ENCODE data around the gene ARMC8. TPM values are rescaled to one million over a fixed set of nuclear protein-coding genes. Genes with fewer than 3 reads are reported as not detected.
A peak's percentile ranks its signal among the peaks of the same experiment; 100 is the strongest.

The ARMC8 gene
- polyA plus RNA-seq, 1 donor from 2014 or later, result 42.6 TPM

DNA sequence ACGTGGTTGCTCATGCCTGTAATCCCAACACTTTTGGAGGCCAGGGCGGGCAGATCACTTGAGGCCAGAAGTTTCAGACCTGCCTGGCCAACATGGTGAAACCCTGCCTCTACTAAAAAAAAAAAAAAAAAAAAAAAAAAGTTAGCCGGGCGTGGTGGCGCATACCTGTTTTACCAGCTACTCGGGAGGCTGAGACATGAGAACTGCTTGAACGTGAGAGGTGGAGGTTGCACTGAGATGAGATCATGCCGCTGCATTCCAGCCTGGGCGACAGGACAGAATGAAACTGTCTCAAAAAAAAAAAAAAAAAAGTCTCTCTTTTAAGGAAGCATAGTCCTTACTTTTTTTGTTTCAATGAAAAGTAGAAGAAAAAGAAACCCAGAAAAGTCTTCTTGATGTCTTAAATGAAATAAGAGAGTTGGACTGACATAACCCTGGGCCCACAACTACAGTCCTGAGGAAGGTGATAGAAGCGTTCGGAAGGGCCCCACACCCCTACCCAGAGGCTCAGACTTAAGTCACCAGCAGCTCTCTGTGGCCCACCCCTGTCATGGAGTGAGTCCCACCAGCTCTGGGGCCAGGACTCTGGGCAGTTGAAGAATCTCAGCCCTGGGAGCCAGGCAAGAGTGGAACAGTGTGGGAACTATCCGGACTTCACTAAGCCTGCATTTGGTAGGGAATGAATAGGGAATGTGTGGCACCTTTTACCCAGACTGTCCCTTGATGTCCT, 139.9 kb downstream of the ARMC8 start:
- Mint-ChIP-seq H3K4me3 (no peak overlapping the region), H3K27me3 (peaks cover 7% of the 10 kb centered on the region), H3K27ac (no peak overlapping the region), H3K36me3 (peaks cover 2% of the 10 kb centered on the region), H3K4me1 (peaks cover 7 to 14% (median 11%) of the 10 kb centered on the region in 3 donors), H3K9me3 (peaks cover 0 to 2% (median 0%) of the 10 kb centered on the region in 3 donors)

DNA sequence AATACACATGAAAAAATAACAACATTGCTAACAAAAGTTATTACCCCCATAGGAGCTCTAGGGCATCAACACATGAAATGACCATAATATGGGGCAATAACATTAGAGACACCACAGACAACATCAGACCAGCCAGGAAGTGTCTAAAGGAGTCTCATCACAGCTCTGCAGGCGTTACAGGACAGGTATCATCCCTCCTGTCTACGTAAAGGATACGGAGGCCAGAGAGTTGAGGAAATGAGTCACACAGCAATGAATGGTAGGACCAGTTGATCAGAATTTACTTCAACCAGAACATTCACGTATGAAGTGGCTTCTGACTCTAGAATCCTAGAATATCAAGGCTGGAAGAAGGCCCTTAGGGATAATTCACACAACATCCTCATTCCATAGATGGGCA, 140.7 kb downstream of the ARMC8 start:
- H3K27me3 Mint-ChIP-seq, result peaks cover 7% of the 10 kb centered on the region
- H3K4me1 Mint-ChIP-seq, result peaks cover 7 to 19% (median 14%) of the 10 kb centered on the region in 3 donors
- no peak overlapping the region for H3K27ac Mint-ChIP-seq
- peaks cover 0 to 2% (median 0%) of the 10 kb centered on the region in 3 donors for H3K9me3 Mint-ChIP-seq
- peak overlapping the region in 2 of 4 donors; percentile 31 to 47 for H3K4me3 Mint-ChIP-seq
- peaks cover 2% of the 10 kb centered on the region for H3K36me3 Mint-ChIP-seq

DNA sequence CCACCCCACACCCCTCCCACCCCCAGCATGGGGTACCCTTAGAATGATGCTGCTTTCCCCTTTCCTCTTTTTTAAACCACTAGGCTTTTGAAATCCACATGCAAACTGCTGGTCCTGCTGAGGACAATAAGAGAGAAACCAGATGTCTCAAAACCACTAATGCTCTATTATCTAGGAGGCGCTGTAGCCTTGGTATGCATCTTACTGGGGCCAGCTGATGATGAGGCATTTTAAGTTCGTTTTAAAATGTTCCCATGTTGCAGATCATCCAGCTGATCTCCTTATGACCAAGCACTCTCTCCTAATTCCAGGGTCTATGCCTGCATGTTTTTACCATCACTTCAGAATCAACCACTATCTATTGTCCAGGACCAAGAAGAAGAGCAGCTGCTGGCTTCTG, 141.2 kb downstream of the ARMC8 start:
- peaks cover 6% of the 10 kb centered on the region for H3K27me3 Mint-ChIP-seq
- H3K27ac Mint-ChIP-seq, result no peak overlapping the region
- H3K36me3 Mint-ChIP-seq, result peaks cover 2% of the 10 kb centered on the region
- peaks cover 7 to 19% (median 14%) of the 10 kb centered on the region in 3 donors for H3K4me1 Mint-ChIP-seq
- H3K4me3 Mint-ChIP-seq, result peak overlapping the region in 3 of 4 donors; percentile 19 to 81 (median 49)
- peaks cover 0 to 2% (median 0%) of the 10 kb centered on the region in 3 donors for H3K9me3 Mint-ChIP-seq

DNA sequence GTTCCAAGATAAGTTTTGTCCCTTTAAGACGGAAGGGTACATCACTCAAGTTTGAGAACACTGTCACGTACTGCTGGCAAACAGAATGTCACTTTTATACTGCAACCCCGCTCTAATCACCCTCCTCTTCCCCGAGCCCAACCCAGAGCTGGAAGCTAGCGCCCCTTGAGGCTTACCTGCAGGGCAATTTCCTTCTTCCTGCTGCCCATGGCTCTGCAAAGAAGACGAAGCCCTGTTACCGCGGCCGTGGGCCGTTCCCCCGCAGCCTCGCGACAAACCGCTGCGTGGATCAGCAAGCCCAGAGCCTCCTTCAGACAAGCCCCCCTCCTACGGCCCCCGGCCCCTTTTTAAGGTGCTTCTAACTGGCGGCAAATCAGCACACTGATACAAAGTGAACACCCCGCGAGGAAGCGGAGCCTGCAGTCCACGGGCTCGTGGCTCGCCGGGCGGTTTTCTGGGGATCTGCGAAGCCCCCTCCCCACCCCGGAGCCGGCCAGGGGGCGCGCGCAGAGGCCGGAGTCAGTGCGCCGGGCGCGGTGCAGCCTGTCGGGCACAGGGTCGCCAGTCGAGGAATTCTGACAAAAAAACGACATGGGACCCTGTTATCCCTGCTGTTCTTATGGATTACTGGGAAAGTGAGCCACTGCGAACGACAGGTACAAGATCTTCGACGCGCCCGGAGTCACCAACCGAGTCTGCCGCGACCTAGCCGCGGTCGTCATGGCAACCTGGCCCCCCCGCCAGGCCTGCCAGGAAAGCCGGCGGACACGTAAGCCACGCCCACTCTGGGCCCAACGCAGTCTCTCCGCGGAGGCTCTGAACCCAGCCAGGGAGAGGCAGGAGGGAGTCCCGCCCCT, 142.3 kb downstream of the ARMC8 start, which contains the start of gene NME9:
TSS of gene NME9 (minus strand) at position 725 of the 857 bp plus-strand sequence. CDS start at position 209, 516 bp downstream.
- Mint-ChIP-seq H3K4me1 (peaks cover 6 to 19% (median 14%) of the 10 kb centered on the region in 3 donors), H3K27me3 (peaks cover 6% of the 10 kb centered on the region), H3K27ac (peak within 1 kb of the TSS; percentile 76 to 91 (median 89)), H3K4me3 (peak within 1 kb of the TSS; percentile 81 to 98 (median 92)), H3K36me3 (no peaks in the 10 kb centered on the region), H3K9me3 (peaks cover 0 to 2% (median 0%) of the 10 kb centered on the region in 3 donors)

DNA sequence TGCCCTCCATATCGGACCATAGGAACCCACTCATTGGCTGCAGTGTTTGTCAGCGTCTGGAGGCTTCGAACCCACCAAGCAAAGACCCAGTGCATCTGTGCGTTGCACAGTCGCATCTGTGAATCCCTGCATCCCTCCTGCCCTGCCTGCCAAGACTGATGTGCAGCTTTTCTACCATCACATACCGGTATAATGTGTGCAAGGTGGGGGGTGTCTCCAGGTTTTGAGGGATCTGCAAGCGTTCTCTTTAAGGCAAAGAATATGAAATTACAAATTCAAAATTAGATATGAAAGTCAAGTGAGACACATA, 142.8 kb downstream of the ARMC8 start:
- no peaks in the 10 kb centered on the region for H3K36me3 Mint-ChIP-seq
- H3K27me3 Mint-ChIP-seq, result peaks cover 6% of the 10 kb centered on the region
- peak overlapping the region; percentile 81 to 98 (median 92) for H3K4me3 Mint-ChIP-seq
- peaks cover 0 to 2% (median 0%) of the 10 kb centered on the region in 3 donors for H3K9me3 Mint-ChIP-seq
- H3K4me1 Mint-ChIP-seq, result peaks cover 6 to 19% (median 14%) of the 10 kb centered on the region in 3 donors
- peak overlapping the region; percentile 76 to 91 (median 89) for H3K27ac Mint-ChIP-seq

DNA sequence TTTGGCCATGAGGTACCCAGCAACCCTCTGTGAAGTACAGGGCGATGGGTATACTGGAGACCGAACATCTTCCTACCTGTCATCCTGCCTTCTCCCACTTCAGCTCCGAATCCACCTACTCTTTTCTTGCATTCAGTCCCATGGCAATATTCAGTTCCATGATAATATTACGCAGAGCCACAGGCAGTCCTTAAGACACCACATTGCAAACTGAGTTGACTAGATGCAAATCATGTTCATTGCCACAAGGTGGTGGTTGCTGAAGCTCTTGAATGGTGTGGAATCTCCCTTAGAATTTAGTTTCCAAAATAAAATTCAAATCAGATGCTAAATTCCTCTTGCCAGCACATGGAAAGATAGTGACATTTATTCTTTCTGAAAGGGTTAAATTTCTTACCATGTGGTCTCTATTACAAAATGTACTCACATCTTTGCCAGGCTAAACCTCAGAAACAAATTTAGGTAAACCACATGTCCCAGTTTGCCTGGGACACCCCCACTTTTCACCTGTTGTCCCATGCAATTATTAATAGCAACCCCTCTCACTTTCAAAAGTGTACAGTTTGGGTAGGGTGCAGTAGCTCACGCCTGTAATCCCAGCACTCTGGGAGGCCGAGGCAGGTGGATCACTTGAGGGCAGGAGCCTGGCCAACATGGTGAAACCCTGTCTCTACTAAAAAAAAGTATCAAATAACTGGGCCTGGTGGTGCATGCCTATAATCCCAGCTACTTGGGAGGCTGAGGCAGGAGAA, 144.2 kb downstream of the ARMC8 start:
- Mint-ChIP-seq H3K36me3 (no peaks in the 10 kb centered on the region), H3K4me3 (peak overlapping the region in 1 of 4 donors; percentile 30), H3K9me3 (peaks cover 0 to 2% (median 0%) of the 10 kb centered on the region in 3 donors), H3K27ac (no peak overlapping the region), H3K27me3 (peaks cover 11% of the 10 kb centered on the region), H3K4me1 (peaks cover 6 to 19% (median 14%) of the 10 kb centered on the region in 3 donors)

DNA sequence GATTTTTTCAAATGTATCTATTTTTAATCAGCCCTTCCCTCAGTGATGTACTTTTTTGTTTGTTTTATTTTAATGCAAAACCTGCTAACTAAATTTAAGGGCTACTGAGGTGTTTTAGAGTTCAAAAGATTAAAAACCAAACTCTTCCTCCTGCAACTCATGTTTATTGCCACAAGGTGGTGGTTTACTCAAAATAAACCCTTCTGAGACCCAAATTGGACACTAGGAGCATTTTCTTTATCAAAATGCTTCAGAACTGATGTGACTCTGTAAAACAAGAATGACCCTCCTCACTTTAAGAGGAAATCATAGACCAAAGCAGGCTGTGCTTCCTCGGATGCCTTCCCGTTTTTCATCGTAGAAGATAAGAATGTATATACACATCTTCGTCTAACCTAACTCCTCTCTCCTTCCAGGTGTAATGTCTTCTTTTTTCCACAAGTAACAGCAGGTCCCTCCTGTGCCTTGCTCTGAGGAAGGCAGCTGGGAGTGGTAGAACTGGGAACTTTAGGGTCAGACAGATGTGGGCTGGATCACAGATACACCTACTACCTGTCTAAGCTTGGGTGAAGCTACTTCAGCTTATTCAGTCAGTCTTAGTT, 145.5 kb downstream of the ARMC8 start:
- peak overlapping the region in 1 of 3 donors; percentile 36 for H3K27ac Mint-ChIP-seq
- peaks cover 0 to 2% (median 0%) of the 10 kb centered on the region in 3 donors for H3K9me3 Mint-ChIP-seq
- peak overlapping the region in 2 of 4 donors; percentile 17 to 82 for H3K4me3 Mint-ChIP-seq
- H3K36me3 Mint-ChIP-seq, result no peaks in the 10 kb centered on the region
- peaks cover 6 to 19% (median 14%) of the 10 kb centered on the region in 3 donors for H3K4me1 Mint-ChIP-seq
- H3K27me3 Mint-ChIP-seq, result peaks cover 14% of the 10 kb centered on the region

DNA sequence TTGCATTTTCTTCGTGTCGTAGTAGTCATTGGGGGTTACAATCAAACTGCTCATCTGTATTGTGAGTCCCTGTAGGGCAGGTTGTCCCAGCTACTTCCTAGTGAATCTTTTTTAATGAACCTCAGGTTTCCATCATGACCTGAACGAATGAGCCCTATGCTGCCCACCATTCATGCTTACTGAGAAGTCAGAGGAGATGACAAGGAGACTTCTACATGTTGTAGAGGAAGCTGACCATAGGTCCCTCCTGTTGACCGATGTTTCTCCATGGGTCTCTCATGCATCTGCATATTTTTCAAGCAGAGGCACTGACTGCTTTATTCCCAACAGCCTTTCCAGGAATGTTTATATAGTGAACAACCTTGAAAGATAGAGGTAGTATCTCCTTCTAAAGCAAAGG, 147.5 kb downstream of the ARMC8 start:
- Mint-ChIP-seq H3K4me1 (peaks cover 2 to 10% (median 6%) of the 10 kb centered on the region in 3 donors), H3K27ac (no peak overlapping the region), H3K9me3 (peaks cover 0 to 1% (median 0%) of the 10 kb centered on the region in 3 donors)

DNA sequence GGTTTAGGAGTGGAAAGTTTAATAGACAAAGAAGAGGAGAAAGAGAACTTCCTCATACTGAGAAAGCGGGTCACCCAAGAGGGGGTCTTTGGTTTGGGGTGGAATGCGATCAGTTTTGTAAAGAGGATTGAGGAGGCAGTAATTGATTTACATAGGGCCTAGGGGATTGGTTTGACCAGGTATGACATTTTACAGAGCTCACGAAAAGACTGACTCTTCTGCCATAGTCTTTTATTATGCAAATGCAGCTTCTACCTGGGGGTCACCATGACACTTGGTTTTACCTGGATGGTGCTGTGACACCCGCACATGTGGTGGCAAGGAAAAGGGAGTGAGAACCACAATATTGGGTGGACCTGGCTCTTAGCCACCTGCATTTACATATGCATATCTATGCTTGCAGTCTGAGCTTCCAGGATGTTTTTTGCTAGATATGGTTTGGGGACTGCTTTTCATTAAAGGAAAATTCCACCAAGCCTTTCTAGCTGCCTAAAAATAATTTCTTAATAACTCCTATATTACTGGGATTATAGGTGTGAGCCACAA, 149.4 kb downstream of the ARMC8 start:
- peaks cover 1% of the 10 kb centered on the region for H3K36me3 Mint-ChIP-seq
- H3K4me1 Mint-ChIP-seq, result peaks cover 0 to 5% (median 3%) of the 10 kb centered on the region in 3 donors
- no peak overlapping the region for H3K4me3 Mint-ChIP-seq
- H3K9me3 Mint-ChIP-seq, result peaks cover 0 to 1% (median 0%) of the 10 kb centered on the region in 3 donors
- peaks cover 14% of the 10 kb centered on the region for H3K27me3 Mint-ChIP-seq
- no peak overlapping the region for H3K27ac Mint-ChIP-seq

More for the DNA sequence above, 147.5 kb downstream of the ARMC8 start:
- H3K4me3 Mint-ChIP-seq, result no peak overlapping the region
- H3K27me3 Mint-ChIP-seq, result peaks cover 14% of the 10 kb centered on the region
- peaks cover 1% of the 10 kb centered on the region for H3K36me3 Mint-ChIP-seq

DNA sequence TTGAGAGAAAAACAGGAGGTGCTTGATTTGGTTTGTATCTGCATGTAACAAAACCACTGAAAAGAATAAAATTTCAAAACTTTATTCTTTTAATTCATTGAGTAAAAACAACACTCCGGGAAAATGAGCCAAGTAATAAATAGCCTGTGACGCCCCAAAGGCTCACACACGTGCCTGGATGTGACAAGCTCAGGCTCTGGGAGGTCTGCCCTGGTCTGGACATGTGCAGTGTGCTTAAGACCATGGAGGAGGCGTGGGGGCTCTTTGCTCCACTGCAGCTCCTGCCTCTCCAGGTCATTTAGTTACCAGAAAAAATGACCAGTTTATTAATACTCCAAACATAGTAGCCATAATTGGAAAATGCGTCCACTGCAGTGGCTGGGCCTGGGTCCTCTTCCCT, 151.1 kb downstream of the ARMC8 start:
- Mint-ChIP-seq H3K4me1 (no peaks in the 10 kb centered on the region), H3K9me3 (peaks cover 0 to 6% (median 3%) of the 10 kb centered on the region in 3 donors), H3K36me3 (peaks cover 1% of the 10 kb centered on the region), H3K27me3 (peaks cover 23% of the 10 kb centered on the region), H3K27ac (no peak overlapping the region), H3K4me3 (no peak overlapping the region)

DNA sequence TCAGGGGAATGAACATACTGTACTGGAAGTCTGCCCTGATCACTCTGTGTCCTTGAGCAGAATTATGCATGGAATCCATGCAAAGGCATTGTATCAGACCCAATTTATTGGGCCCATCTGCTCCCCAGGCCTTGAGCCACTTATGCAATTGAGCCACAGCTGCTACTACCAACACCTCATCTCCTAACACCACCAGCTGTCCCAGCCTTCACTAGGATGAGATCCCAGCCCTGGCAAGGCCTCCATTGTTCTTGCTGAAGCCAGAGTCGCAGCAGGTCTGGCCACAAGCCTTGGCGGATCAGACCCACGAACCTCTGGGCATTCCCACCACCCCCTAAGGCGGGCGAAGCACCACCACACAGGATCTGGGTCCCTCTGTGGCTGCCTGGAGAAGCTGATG, 151.7 kb downstream of the ARMC8 start:
- Mint-ChIP-seq H3K4me3 (peak overlapping the region in 1 of 4 donors; percentile 16), H3K4me1 (no peaks in the 10 kb centered on the region), H3K27me3 (peaks cover 23% of the 10 kb centered on the region), H3K9me3 (peaks cover 0 to 6% (median 3%) of the 10 kb centered on the region in 3 donors), H3K27ac (no peak overlapping the region), H3K36me3 (peaks cover 1% of the 10 kb centered on the region)

DNA sequence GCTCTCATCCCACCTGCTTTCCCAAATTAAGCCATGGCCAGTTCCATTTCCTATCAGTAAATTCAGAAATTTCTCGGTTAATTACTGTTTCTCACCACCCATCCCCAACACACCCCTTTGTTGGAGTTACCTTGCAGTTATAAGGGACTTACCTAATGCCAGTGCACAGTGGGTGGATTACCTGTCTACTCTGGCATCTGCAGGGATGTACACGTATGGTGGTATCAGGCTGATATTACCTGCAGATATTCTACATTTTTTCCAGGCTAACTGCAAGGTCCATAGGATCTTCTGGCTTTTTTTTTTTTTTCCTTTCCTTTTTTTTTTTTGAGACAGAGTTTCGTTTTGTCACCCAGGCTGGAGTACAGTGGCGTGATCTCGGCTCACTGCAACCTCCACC, 153.4 kb downstream of the ARMC8 start:
- no peak overlapping the region for H3K4me3 Mint-ChIP-seq
- H3K4me1 Mint-ChIP-seq, result no peaks in the 10 kb centered on the region
- H3K9me3 Mint-ChIP-seq, result peaks cover 0 to 6% (median 3%) of the 10 kb centered on the region in 3 donors
- peaks cover 35% of the 10 kb centered on the region for H3K27me3 Mint-ChIP-seq
- H3K36me3 Mint-ChIP-seq, result peaks cover 1% of the 10 kb centered on the region
- no peak overlapping the region for H3K27ac Mint-ChIP-seq

DNA sequence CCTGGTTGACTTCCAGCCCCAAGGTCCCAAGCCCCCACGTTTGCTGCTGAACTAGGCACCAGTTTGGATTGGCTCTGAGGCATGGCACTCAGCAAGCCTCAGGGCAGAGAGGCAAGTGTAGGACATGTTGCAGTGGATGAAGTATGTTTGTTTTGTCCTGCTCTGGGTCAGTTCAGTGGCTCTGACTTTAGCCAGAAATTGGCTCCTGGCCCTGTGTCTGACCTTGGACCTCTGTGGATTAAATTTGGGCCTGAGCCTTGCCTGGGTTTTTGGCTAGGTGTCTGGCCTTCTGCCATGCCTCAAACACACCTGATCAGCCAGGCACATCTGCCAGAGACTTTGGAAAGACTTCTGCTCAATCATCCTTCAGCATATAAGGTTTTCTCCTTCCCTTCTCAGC, 157.7 kb downstream of the ARMC8 start:
- H3K36me3 Mint-ChIP-seq, result peaks cover 2% of the 10 kb centered on the region
- peaks cover 0 to 8% (median 4%) of the 10 kb centered on the region in 3 donors for H3K9me3 Mint-ChIP-seq
- no peak overlapping the region for H3K27ac Mint-ChIP-seq
- peaks cover 60% of the 10 kb centered on the region for H3K27me3 Mint-ChIP-seq
- H3K4me1 Mint-ChIP-seq, result peaks cover 4 to 7% (median 4%) of the 10 kb centered on the region in 3 donors
- no peak overlapping the region for H3K4me3 Mint-ChIP-seq

Measured in IgD-negative memory B cell (primary cell).